Measurements from ENCODE around the gene MEFV. TPM values are rescaled to one million over a fixed set of nuclear protein-coding genes. Genes with fewer than 3 reads are reported as not detected.
A peak's percentile ranks its signal among the peaks of the same experiment; 100 is the strongest.

The MEFV gene
- total RNA-seq, 2 donors from 2014 or later: 0.57 to 1.1 TPM

DNA sequence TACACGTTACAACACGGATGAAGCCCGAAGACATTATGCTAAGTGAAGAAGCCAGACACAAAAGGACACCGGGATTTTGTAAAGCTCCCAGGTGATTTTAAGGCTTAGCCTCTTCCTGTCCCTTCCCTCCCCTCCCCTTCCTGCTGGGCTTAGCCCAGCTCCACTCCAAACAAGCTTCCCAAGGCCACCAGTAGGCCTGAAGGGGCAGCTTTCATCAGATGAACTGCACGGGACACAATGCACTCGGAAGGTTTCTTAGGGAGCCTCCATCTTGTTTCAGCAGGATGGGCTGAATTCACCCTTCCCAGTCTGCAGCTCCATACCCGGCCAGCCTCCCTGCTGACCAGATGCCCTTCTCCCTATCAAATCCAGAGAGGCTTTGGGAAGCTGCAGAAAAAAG is 10.4 kb downstream of the MEFV start:
- no peaks in the 10 kb centered on the region for H3K9me3 ChIP-seq
- no peaks in the 10 kb centered on the region for H3K4me1 ChIP-seq
- no peak for TF ChIP-seq CTCF (IDR thresholded peaks at IDR 0.05)
- no peaks in the 10 kb centered on the region for H3K36me3 ChIP-seq
- intact Hi-C loops (cut with DNase I): no loop called here
- no peak for DNase-seq
- no peaks in the 10 kb centered on the region for H3K27me3 ChIP-seq
- H3K27ac ChIP-seq: no peak overlapping the region
- H3K4me3 ChIP-seq: no peak overlapping the region
- no peak overlapping the region for H3K9ac ChIP-seq (ENCODE audit: low read depth in 2 of 2, low read length in 2 of 2)

GRCh38 chr16:3243882-3244281 is 12.6 kb downstream of the MEFV start:
- TF ChIP-seq CTCF (IDR thresholded peaks at IDR 0.05): no peak
- Histone ChIP-seq H3K9ac (ENCODE audit: low read depth in 2 of 2, low read length in 2 of 2) (no peak overlapping the region), H3K4me1 (no peaks in the 10 kb centered on the region), H3K27ac (no peak overlapping the region), H3K9me3 (no peaks in the 10 kb centered on the region), H3K4me3 (no peak overlapping the region), H3K36me3 (no peaks in the 10 kb centered on the region), H3K27me3 (no peaks in the 10 kb centered on the region)
- intact Hi-C loops (cut with DNase I): no loop called here
- DNase-seq: no peak

DNA sequence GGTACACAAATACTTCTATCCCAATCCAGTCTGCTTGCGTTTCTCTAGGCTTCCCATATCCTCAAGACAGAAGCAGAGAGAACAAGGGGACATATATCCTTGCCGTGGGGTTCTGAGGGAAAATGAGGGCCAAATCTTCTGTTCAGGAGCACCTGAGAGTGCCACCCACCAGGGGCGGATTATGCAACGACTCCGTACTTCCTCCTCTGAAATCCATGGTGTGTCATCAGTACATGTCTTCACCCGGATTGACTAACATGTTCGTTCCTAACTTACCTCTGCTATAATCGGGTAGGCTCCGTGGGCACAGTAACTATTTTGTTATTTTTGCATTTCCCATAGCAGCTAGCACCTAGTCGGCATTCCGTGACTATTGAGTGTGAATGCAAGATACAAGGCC is 13.7 kb downstream of the MEFV start:
- Histone ChIP-seq H3K36me3 (no peaks in the 10 kb centered on the region), H3K4me1 (no peaks in the 10 kb centered on the region), H3K9me3 (no peaks in the 10 kb centered on the region), H3K27me3 (no peaks in the 10 kb centered on the region), H3K4me3 (no peak overlapping the region), H3K9ac (ENCODE audit: low read depth in 2 of 2, low read length in 2 of 2) (no peak overlapping the region), H3K27ac (no peak overlapping the region)
- intact Hi-C loops (cut with DNase I): no loop called here
- no peak for TF ChIP-seq CTCF (IDR thresholded peaks at IDR 0.05)
- no peak for DNase-seq

- Histone ChIP-seq H3K36me3 (no peaks in the 10 kb centered on the region), H3K27me3 (no peaks in the 10 kb centered on the region), H3K9ac (ENCODE audit: low read depth in 2 of 2, low read length in 2 of 2) (no peak overlapping the region), H3K4me1 (no peaks in the 10 kb centered on the region), H3K9me3 (no peaks in the 10 kb centered on the region), H3K27ac (no peak overlapping the region), H3K4me3 (no peak overlapping the region)
- no peak for TF ChIP-seq CTCF (IDR thresholded peaks at IDR 0.05)
- intact Hi-C loops (cut with DNase I): no loop called here
- DNase-seq: no peak
Measured at GRCh38 chr16:3241761-3242160, 14.7 kb downstream of the MEFV start.

DNA sequence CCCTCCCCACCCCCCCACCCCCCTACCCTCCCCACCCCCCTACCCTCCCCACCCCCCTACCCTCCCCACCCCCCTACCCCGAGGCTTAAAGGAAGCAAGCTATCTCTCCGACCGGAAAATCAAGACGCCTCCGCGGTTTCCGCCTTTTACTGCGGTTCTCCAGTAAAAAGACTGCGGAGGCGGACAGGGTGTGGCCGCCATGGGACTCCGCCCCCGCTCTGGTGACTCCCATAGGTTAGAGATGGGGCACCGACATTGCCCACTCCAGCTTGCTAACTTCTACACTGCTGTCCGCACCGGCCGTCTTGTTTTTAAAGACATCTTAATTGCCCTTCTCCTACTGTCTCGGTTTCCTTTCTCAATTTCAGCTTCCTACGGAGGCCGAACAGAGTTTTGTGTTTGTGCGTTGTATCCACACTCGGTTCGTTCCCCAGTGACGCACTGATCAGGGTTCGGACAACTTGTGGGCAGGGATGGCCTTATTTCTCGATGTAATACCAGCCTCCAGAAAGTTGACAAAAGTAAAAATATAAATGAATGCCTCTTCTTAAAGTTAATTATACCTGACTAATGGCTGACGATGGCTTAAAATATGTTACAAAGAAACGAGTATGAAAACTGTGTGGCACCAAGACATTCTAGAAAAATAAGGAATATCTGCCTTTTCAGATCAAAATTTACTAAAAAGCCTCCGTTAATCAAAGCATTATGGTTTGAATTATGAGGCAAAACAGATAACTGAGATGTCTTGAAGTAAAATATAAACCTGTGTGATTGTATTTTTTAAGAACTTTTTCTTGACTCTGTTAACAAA is 20.4 kb downstream of the MEFV start:
- Histone ChIP-seq H3K27me3 (no peaks in the 10 kb centered on the region), H3K4me1 (peaks cover 7% of the 10 kb centered on the region), H3K4me3 (no peak overlapping the region), H3K27ac (no peak overlapping the region), H3K36me3 (peaks cover 13% of the 10 kb centered on the region), H3K9me3 (no peaks in the 10 kb centered on the region), H3K9ac (ENCODE audit: low read depth in 2 of 2, low read length in 2 of 2) (no peak overlapping the region)
- TF ChIP-seq CTCF (IDR thresholded peaks at IDR 0.05): no peak
- intact Hi-C loops (cut with DNase I): no loop called here
- peak; percentile 29 for DNase-seq
